Measurements from ENCODE around the gene SMARCB1. TPM values are rescaled to one million over a fixed set of nuclear protein-coding genes. Genes with fewer than 3 reads are reported as not detected.

SMARCB1 gene
- total and polyA plus RNA-seq, 12 donors = 41.3 to 95.5 (median 76.8) TPM

GRCh38 chr22:23769321-23769965 is 17.3 kb upstream of the SMARCB1 start:
- H3K36me3 ChIP-seq (replicated peaks in 1 of 2) = no peaks in the 10 kb centered on the region

GRCh38 chr22:23772315-23772648 is 14.5 kb upstream of the SMARCB1 start:
- DNase-seq = no peak
- no peaks in the 10 kb centered on the region for H3K9me3 ChIP-seq (replicated peaks in 1 of 3)
- H3K4me3 ChIP-seq = peak overlapping the region in 2 of 4 donors; percentile 28 to 67
- H3K27ac ChIP-seq = no peak overlapping the region
- peaks cover 0 to 15% of the 10 kb centered on the region in 2 donors for H3K4me1 ChIP-seq (replicated peaks in 1 of 2)
- H3K36me3 ChIP-seq (replicated peaks in 1 of 2) = no peaks in the 10 kb centered on the region
- TF ChIP-seq POLR2A (IDR thresholded peaks at IDR 0.05) = no peak
- TF ChIP-seq, protein P1, sequence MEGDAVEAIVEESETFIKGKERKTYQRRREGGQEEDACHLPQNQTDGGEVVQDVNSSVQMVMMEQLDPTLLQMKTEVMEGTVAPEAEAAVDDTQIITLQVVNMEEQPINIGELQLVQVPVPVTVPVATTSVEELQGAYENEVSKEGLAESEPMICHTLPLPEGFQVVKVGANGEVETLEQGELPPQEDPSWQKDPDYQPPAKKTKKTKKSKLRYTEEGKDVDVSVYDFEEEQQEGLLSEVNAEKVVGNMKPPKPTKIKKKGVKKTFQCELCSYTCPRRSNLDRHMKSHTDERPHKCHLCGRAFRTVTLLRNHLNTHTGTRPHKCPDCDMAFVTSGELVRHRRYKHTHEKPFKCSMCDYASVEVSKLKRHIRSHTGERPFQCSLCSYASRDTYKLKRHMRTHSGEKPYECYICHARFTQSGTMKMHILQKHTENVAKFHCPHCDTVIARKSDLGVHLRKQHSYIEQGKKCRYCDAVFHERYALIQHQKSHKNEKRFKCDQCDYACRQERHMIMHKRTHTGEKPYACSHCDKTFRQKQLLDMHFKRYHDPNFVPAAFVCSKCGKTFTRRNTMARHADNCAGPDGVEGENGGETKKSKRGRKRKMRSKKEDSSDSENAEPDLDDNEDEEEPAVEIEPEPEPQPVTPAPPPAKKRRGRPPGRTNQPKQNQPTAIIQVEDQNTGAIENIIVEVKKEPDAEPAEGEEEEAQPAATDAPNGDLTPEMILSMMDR (IDR thresholded peaks at IDR 0.05) = no peak
- intact Hi-C loops (cut with DNase I) = no loop called here
- 17 to 32% (median 23%) methylated on average over 3 to 6 of the region's 6 CpGs for WGBS, 4 donors
- no peaks in the 10 kb centered on the region for H3K27me3 ChIP-seq

More at GRCh38 chr22:23769321-23769965, 17.3 kb upstream of the SMARCB1 start:
- Histone ChIP-seq H3K27ac (no peak overlapping the region), H3K4me3 (no peak overlapping the region), H3K9me3 (replicated peaks in 1 of 3) (no peaks in the 10 kb centered on the region), H3K27me3 (no peaks in the 10 kb centered on the region), H3K4me1 (replicated peaks in 1 of 2) (peaks cover 0 to 24% of the 10 kb centered on the region in 2 donors)
- no peak for DNase-seq
- intact Hi-C loops (cut with DNase I) = loop anchor here (5.0 to 10.0 kb wide), 2 partner anchors 78 to 145 kb away; no protein-coding TSS in a partner anchor
- 68 to 85% (median 81%) methylated on average over 6 of the region's 6 CpGs for WGBS, 4 donors
- TF ChIP-seq, protein P1 (IDR thresholded peaks at IDR 0.05) = no peak
- no peak for TF ChIP-seq POLR2A (IDR thresholded peaks at IDR 0.05)

GRCh38 chr22:23772649-23773473 is 13.9 kb upstream of the SMARCB1 start, which contains the start of gene MMP11:
Gene MMP11 (plus strand): TSS chr22:23772849. CDS start chr22:23772871, 22 bp downstream.
- H3K9me3 ChIP-seq (replicated peaks in 1 of 3) = no peaks in the 10 kb centered on the region
- peak within 1 kb of the TSS in 1 of 5 donors; percentile 33 for H3K27ac ChIP-seq
- DNase-seq = peak in 4 of 7 donors; percentile 49 to 60 (median 58)
- H3K36me3 ChIP-seq (replicated peaks in 1 of 2) = no peaks in the 10 kb centered on the region
- H3K4me1 ChIP-seq (replicated peaks in 1 of 2) = peaks cover 0 to 13% of the 10 kb centered on the region in 2 donors
- WGBS, 4 donors = 10 to 67% (median 19%) methylated on average over 6 to 78 of the region's 79 CpGs
- peak within 1 kb of the TSS in 2 of 4 donors; percentile 28 to 67 for H3K4me3 ChIP-seq
- intact Hi-C loops (cut with DNase I) = no loop called here
- TF ChIP-seq, protein P1 (IDR thresholded peaks at IDR 0.05) = no peak
- no peak for TF ChIP-seq POLR2A (IDR thresholded peaks at IDR 0.05)
- no peaks in the 10 kb centered on the region for H3K27me3 ChIP-seq

GRCh38 chr22:23773483-23774113 is 13.2 kb upstream of the SMARCB1 start:
- Histone ChIP-seq H3K4me1 (replicated peaks in 1 of 2) (peaks cover 0 to 10% of the 10 kb centered on the region in 2 donors), H3K36me3 (replicated peaks in 1 of 2) (no peaks in the 10 kb centered on the region), H3K4me3 (peak overlapping the region in 1 of 4 donors; percentile 67), H3K27ac (no peak overlapping the region), H3K27me3 (no peaks in the 10 kb centered on the region), H3K9me3 (replicated peaks in 1 of 3) (no peaks in the 10 kb centered on the region)
- TF ChIP-seq POLR2A (IDR thresholded peaks at IDR 0.05) = no peak
- TF ChIP-seq, protein P1 (IDR thresholded peaks at IDR 0.05) = no peak
- intact Hi-C loops (cut with DNase I) = no loop called here
- no peak for DNase-seq
- 72 to 83% (median 75%) methylated on average over 5 to 7 of the region's 7 CpGs for WGBS, 4 donors
